B cell (primary cell): Measurements from ENCODE around the gene MAP3K6. TPM values are rescaled to one million over a fixed set of nuclear protein-coding genes. Genes with fewer than 3 reads are reported as not detected.
A peak's percentile ranks its signal among the peaks of the same experiment; 100 is the strongest.

Experiments used
- ATAC-seq: fragments of 200-7000 bp; cut with Tn5 transposase; one replicate; pipeline ENCODE4 v1.10.0; 2021; ENCODE audit warnings: low read depth, mild to moderate bottlenecking, moderate number of reproducible peaks, moderate library complexity
- CTCF ChIA-PET: fragments of 350-600 bp; sonication (Branson Sonifier 250); formaldehyde crosslinking; loops from one replicate; lab custom pipeline; 2021; ENCODE audit warnings: antibody characterized with exemption, inconsistent platforms; lab: Charles Lee
- POLR2A ChIA-PET: fragments of 350-600 bp; sonication (Branson Sonifier 250); formaldehyde crosslinking; loops from one replicate; lab custom pipeline; 2021; ENCODE audit warnings: antibody characterized with exemption; lab: Charles Lee
- DNase-seq: peaks from one replicate; pipeline ENCODE4 v3.0.0; 2013
- H2AFZ ChIP-seq: 2 replicates; pipeline ENCODE4 v1.6.1; 2012; ENCODE audit warnings: mild to moderate bottlenecking, low read depth, low read length; ENCODE audit not compliant: insufficient read depth, poor library complexity, severe bottlenecking
- H3K27ac ChIP-seq, 2 donors: 1 replicate in 1 of 2; 2 replicates in 1 of 2; pipeline ENCODE4 v1.5.1; 2012 to 2013; ENCODE audit warnings: low read length in 2 of 2, mild to moderate bottlenecking in 2 of 2, moderate library complexity in 1 of 2
- H3K27me3 ChIP-seq, 4 experiments: fragments of 200-600 bp in 1 of 4; sonication (generic) in 1 of 4; replicated peaks in 1 of 4; 1 replicate in 2 of 4; 2 replicates in 2 of 4; pipeline versions ENCODE4 v1.6.1 to v1.7.0; 2013 to 2016; ENCODE audit warnings: low read length in 3 of 4, mild to moderate bottlenecking in 2 of 4, mixed read lengths in 1 of 4, moderate library complexity in 1 of 4; ENCODE audit not compliant: insufficient read depth in 4 of 4, control insufficient read depth in 3 of 4; ENCODE audit errors: control extremely low read depth in 1 of 4
- H3K36me3 ChIP-seq, 2 experiments: replicated peaks in 1 of 2; 1 replicate in 1 of 2; 2 replicates in 1 of 2; pipeline versions ENCODE4 v1.6.1 to v1.7.1; 2013; ENCODE audit warnings: low read length in 1 of 2; ENCODE audit not compliant: insufficient read depth in 2 of 2, control insufficient read depth in 1 of 2; ENCODE audit errors: control extremely low read depth in 1 of 2, extremely low read depth in 1 of 2
- H3K4me1 ChIP-seq, 2 donors: fragments of 200-600 bp in 1 of 2; sonication (generic) in 1 of 2; 1 replicate in 1 of 2; 2 replicates in 1 of 2; pipeline versions ENCODE4 v1.5.1 to v1.6.1; 2013 to 2017; ENCODE audit warnings: low read length in 2 of 2; ENCODE audit not compliant: control insufficient read depth in 2 of 2, insufficient read depth in 2 of 2
- H3K4me2 ChIP-seq: replicated peaks from 2 replicates; pipeline ENCODE3; 2012; ENCODE audit warnings: mild to moderate bottlenecking, low read depth, low read length; ENCODE audit not compliant: poor library complexity, severe bottlenecking
- H3K4me3 ChIP-seq, 5 experiments: fragments of 200-600 bp in 1 of 5; sonication (generic) in 1 of 5; 1 replicate in 3 of 5; 2 replicates in 2 of 5; pipeline versions ENCODE4 v1.5.1 to v1.7.0; 2011 to 2016; ENCODE audit warnings: low read length in 4 of 5, mild to moderate bottlenecking in 4 of 5, low read depth in 2 of 5, control low read depth in 1 of 5, moderate library complexity in 1 of 5; ENCODE audit not compliant: insufficient read depth in 1 of 5; ENCODE audit errors: control extremely low read depth in 1 of 5, extremely low read depth in 1 of 5
- H3K79me2 ChIP-seq: fragments of 200-600 bp; sonication (generic); one replicate; pipeline ENCODE4 v1.6.0; 2016; ENCODE audit warnings: low read length; ENCODE audit not compliant: control insufficient read depth, insufficient read depth
- H3K9ac ChIP-seq: fragments of 200-600 bp; sonication (generic); 2 replicates; pipeline ENCODE4 v1.6.1; 2017; ENCODE audit warnings: mild to moderate bottlenecking, low read length, moderate library complexity
- H3K9me3 ChIP-seq, 3 donors: one replicate each; pipeline versions ENCODE4 v1.6.1 to v1.7.1; 2013; ENCODE audit warnings: low read length in 2 of 3; ENCODE audit not compliant: control insufficient read depth in 2 of 3, insufficient read depth in 1 of 3; ENCODE audit errors: control extremely low read depth in 1 of 3
- H4K20me1 ChIP-seq: 2 replicates; pipeline ENCODE4 v1.6.0; 2012; ENCODE audit warnings: mild to moderate bottlenecking, low read length; ENCODE audit not compliant: insufficient read depth, control insufficient read depth, poor library complexity, severe bottlenecking
- H3K27ac Mint-ChIP-seq: one replicate; pipeline ENCODE4 v1.8.0; 2021; ENCODE audit warnings: mixed read lengths
- H3K27me3 Mint-ChIP-seq: one replicate; pipeline ENCODE4 v1.8.0; 2021; ENCODE audit warnings: mixed read lengths
- H3K4me1 Mint-ChIP-seq: one replicate; pipeline ENCODE4 v1.8.0; 2021; ENCODE audit warnings: mixed read lengths
- H3K4me3 Mint-ChIP-seq: one replicate; pipeline ENCODE4 v1.8.0; 2021; ENCODE audit warnings: mixed read lengths
- H3K9me3 Mint-ChIP-seq: one replicate; pipeline ENCODE4 v1.8.0; 2022; ENCODE audit warnings: mixed read lengths; ENCODE audit not compliant: insufficient read depth
- CTCF ChIP-seq: fragments of 200-600 bp; IDR thresholded peaks from one replicate; pipeline ENCODE4 v1.8.0; 2022; ENCODE audit warnings: antibody characterized with exemption, mild to moderate bottlenecking
- EZH2 ChIP-seq: IDR thresholded peaks from 2 replicates; pipeline ENCODE4 v1.6.1; 2012; ENCODE audit warnings: borderline replicate concordance, low read depth, mild to moderate bottlenecking, moderate library complexity, low read length; ENCODE audit not compliant: insufficient read depth, poor library complexity, severe bottlenecking
- WGBS: methylation state at CpG from one replicate; pipeline ENCODE4 v1.1.5; 2013; ENCODE audit warnings: missing lambda C conversion rate; ENCODE audit not compliant: insufficient coverage; 5-methylcytosine and 5-hydroxymethylcytosine counted together
- intact Hi-C: fragments of 100-400 bp; cut with micrococcal nuclease; formaldehyde crosslinking; loops from one replicate; pipeline ENCODE4 v1.10.0; 2022
- polyA plus RNA-seq: library from polyadenylated mRNA; depleted of rRNA; stranded (reverse); fragments of >200 nt; gene quantifications from 2 replicates; pipeline ENCODE4 v1.2.3, GENCODE V29; 2012
- total RNA-seq, 2 donors: library from RNA; stranded (reverse); fragments of 120-200 nt in 1 of 2; gene quantifications; 1 replicate in 1 of 2; 2 replicates in 1 of 2; pipeline versions ENCODE4 v1.2.3 to v1.2.4, GENCODE V29; 2013 to 2022

Gene MAP3K6
- total and polyA plus RNA-seq, 2 donors (not counting 1 experiment from before 2014, with no cell fraction given): 9.4 to 11.0 TPM

- peak overlapping the region; percentile 25 for H2AFZ ChIP-seq
Measured at GRCh38 chr1:27367160-27367650, 444 bp upstream of the MAP3K6 start.

More at GRCh38 chr1:27367160-27367650, 444 bp upstream of the MAP3K6 start:
- Histone ChIP-seq H3K4me1 (peaks cover 37 to 58% of the 10 kb centered on the region in 2 donors), H3K27me3 (no peaks in the 10 kb centered on the region), H3K4me2 (peak overlapping the region; percentile 99), H4K20me1 (no peaks in the 10 kb centered on the region), H3K9ac (no peak overlapping the region), H3K79me2 (no peaks in the 10 kb centered on the region), H3K4me3 (no peak overlapping the region), H3K27ac (no peak overlapping the region), H3K9me3 (no peaks in the 10 kb centered on the region), H3K36me3 (no peaks in the 10 kb centered on the region)
- ChIA-PET CTCF (interaction anchor here (0.5 to 8.5 kb wide), 15 partner anchors 10 to 255 kb away, joined by 3 to 74 read pairs (median 5); partner anchors contain the start of genes CD164L2, GPR3 and SYTL1), POLR2A (interaction anchor here (4.7 kb wide), 1 partner anchor 25 kb away, joined by 14 read pairs; the partner anchor contains the start of gene SYTL1)
- Mint-ChIP-seq H3K4me1 (peaks cover 60% of the 10 kb centered on the region), H3K4me3 (peak overlapping the region; percentile 83), H3K27me3 (no peaks in the 10 kb centered on the region), H3K9me3 (no peaks in the 10 kb centered on the region), H3K27ac (peak overlapping the region; percentile 61)
- DNase-seq: no peak
- TF ChIP-seq EZH2 (no peak), CTCF (no peak)
- intact Hi-C loops: loop anchor here (5.0 kb wide), 1 partner anchor 45 kb away; the partner anchor contains the start of gene TMEM222
- 69% methylated on average over 6 of the region's 8 CpGs for WGBS
- no peak for ATAC-seq
